CD4-positive, alpha-beta T cell treated with Interleukin-12 subunit alpha and Interleukin-12 subunit beta, for 1 hour (primary cell): ENCODE results near the gene FAM76A.
"Not testable (repeated sequence)": the region's sequence is repeated elsewhere in the genome, so short reads cannot be mapped to it uniquely, and the experiment has no call there.

Experiments used
- DNase-seq: peaks from one replicate; pipeline ENCODE4 v3.0.0-alpha.2; 2020

Gene FAM76A

GRCh38 chr1:27726173-27727044 lies 648 bp downstream of the FAM76A start:
- peak; percentile 47 for DNase-seq

- no peak for DNase-seq
Measured at GRCh38 chr1:27727126-27727525, 1.4 kb downstream of the FAM76A start.

GRCh38 chr1:27736252-27736651 lies 10.5 kb downstream of the FAM76A start:
- no peak for DNase-seq

- no peak for DNase-seq
Measured at GRCh38 chr1:27741121-27741520, 15.4 kb downstream of the FAM76A start.

- no peak for DNase-seq
Measured at GRCh38 chr1:27744556-27744955, 18.8 kb downstream of the FAM76A start.

GRCh38 chr1:27745466-27745865 lies 19.7 kb downstream of the FAM76A start:
- DNase-seq = no peak

GRCh38 chr1:27752360-27752759 lies 26.6 kb downstream of the FAM76A start:
- no peak for DNase-seq

GRCh38 chr1:27755286-27755685 lies 29.5 kb downstream of the FAM76A start:
- DNase-seq = no peak

- DNase-seq = no peak
Measured at GRCh38 chr1:27755865-27756264, 30.1 kb downstream of the FAM76A start.

GRCh38 chr1:27759236-27759635 lies 33.5 kb downstream of the FAM76A start:
- no peak for DNase-seq

GRCh38 chr1:27760426-27760825 lies 34.7 kb downstream of the FAM76A start:
- DNase-seq = no peak

- DNase-seq = no peak
Measured at GRCh38 chr1:27762033-27762432, 36.3 kb downstream of the FAM76A start.

- DNase-seq = no peak
Measured at GRCh38 chr1:27763358-27763757, 37.6 kb downstream of the FAM76A start.

GRCh38 chr1:27770293-27770830 lies 44.6 kb downstream of the FAM76A start:
- no peak for DNase-seq

GRCh38 chr1:27772036-27772931 lies 46.5 kb downstream of the FAM76A start:
- no peak for DNase-seq

GRCh38 chr1:27772932-27773825 lies 47.4 kb downstream of the FAM76A start, which contains the start of gene STX12:
Gene STX12 (plus strand): TSS chr1:27773219. CDS start chr1:27773308, 89 bp downstream.
- peak; percentile 99 for DNase-seq

- no peak for DNase-seq
Measured at GRCh38 chr1:27773826-27774445, 48.2 kb downstream of the FAM76A start.

GRCh38 chr1:27774654-27775053 lies 48.9 kb downstream of the FAM76A start:
- DNase-seq = no peak

- not testable (repeated sequence) for DNase-seq
Measured at GRCh38 chr1:27775336-27775735, 49.6 kb downstream of the FAM76A start.

GRCh38 chr1:27776276-27776675 lies 50.5 kb downstream of the FAM76A start:
- not testable (repeated sequence) for DNase-seq

- no peak for DNase-seq
Measured at GRCh38 chr1:27778056-27778455, 52.3 kb downstream of the FAM76A start.

GRCh38 chr1:27779122-27779521 lies 53.4 kb downstream of the FAM76A start:
- no peak for DNase-seq
